HepG2 (cell line): ENCODE data around the gene CFAP43. TPM values are rescaled to one million over a fixed set of nuclear protein-coding genes. Genes with fewer than 3 reads are reported as not detected.

Source experiments
- ATF7-NPFF ChIP-seq: sonication (generic); formaldehyde crosslinking; IDR thresholded peaks from 2 replicates; pipeline ENCODE4 v1.8.1; 2023; ENCODE audit warnings: mild to moderate bottlenecking, low read depth, missing genetic modification reagents, moderate library complexity
- DRAP1 ChIP-seq: IDR thresholded peaks from 2 replicates; pipeline ENCODE4 v1.6.1; 2016; ENCODE audit warnings: missing genetic modification reagents, missing compliant biosample characterization
- HMGXB3 ChIP-seq: sonication (generic); formaldehyde crosslinking; IDR thresholded peaks from 2 replicates; pipeline ENCODE4 v1.4.0; 2020; ENCODE audit warnings: missing genetic modification reagents, borderline replicate concordance
- HNRNPK ChIP-seq: fragments of 200-400 bp; formaldehyde crosslinking; IDR thresholded peaks from 2 replicates; pipeline ENCODE4 v1.6.1; 2018; ENCODE audit warnings: low read length, low read depth, moderate library complexity, mild to moderate bottlenecking; ENCODE audit not compliant: poor library complexity, severe bottlenecking
- JARID2 ChIP-seq: sonication (generic); formaldehyde crosslinking; IDR thresholded peaks from 2 replicates; pipeline ENCODE4 v1.8.1; 2023; ENCODE audit warnings: missing genetic modification reagents, inconsistent platforms; ENCODE audit not compliant: insufficient replicate concordance
- MNT ChIP-seq: fragments of 450-650 bp; IDR thresholded peaks from 2 replicates; pipeline ENCODE4 v1.6.1; 2016
- TRAFD1 ChIP-seq: sonication (generic); formaldehyde crosslinking; IDR thresholded peaks from 2 replicates; pipeline ENCODE4 v1.5.1; 2020; ENCODE audit warnings: missing genetic modification reagents, mild to moderate bottlenecking, borderline replicate concordance
- ZBTB43 ChIP-seq: sonication (generic); formaldehyde crosslinking; conservative IDR thresholded peaks from 2 replicates; pipeline ENCODE4 v1.4.0; 2020; ENCODE audit warnings: missing genetic modification reagents
- ZNF264 ChIP-seq: sonication (generic); formaldehyde crosslinking; IDR thresholded peaks from 2 replicates; pipeline ENCODE4 v1.4.0; 2020; ENCODE audit warnings: missing genetic modification reagents
- ZNF383 ChIP-seq: sonication (generic); formaldehyde crosslinking; IDR thresholded peaks from 2 replicates; pipeline ENCODE4 v1.4.0; 2020; ENCODE audit warnings: missing genetic modification reagents, mild to moderate bottlenecking, borderline replicate concordance
- polyA plus RNA-seq, 8 experiments: library from polyadenylated mRNA; depleted of rRNA in 3 of 8; stranded (reverse) in 7 of 8; unstranded in 1 of 8; fragments of >200 nt; fragmentation: Illumina TruSeq in 4 of 8; extraction: Trizol in 4 of 8; gene quantifications; 2 replicates each; pipeline versions ENCODE4 v1.2.1 to v1.2.3, GENCODE V29; 2011 to 2016; ENCODE audit warnings: low read depth in 4 of 8, missing spikeins in 1 of 8, mixed read lengths in 1 of 8; ENCODE audit not compliant: insufficient read depth in 1 of 8
- total RNA-seq, 5 experiments: library from RNA; depleted of rRNA; stranded (reverse); fragments of >200 nt; fragmentation: Illumina TruSeq; extraction: Trizol; gene quantifications; 2 replicates each; pipeline ENCODE4 v1.2.3, GENCODE V29; 2016; ENCODE audit warnings: low read depth in 1 of 5
- TF ChIP-seq, protein P1 (sequence below), 2 experiments: sonication (generic) in 1 of 2; formaldehyde crosslinking in 1 of 2; IDR thresholded peaks; 2 replicates each; pipeline versions ENCODE4 v1.4.0 to v1.6.1; 2018 to 2020; ENCODE audit warnings: missing genetic modification reagents in 2 of 2, borderline replicate concordance in 1 of 2, low read depth in 1 of 2, mild to moderate bottlenecking in 1 of 2, missing biosample characterization in 1 of 2
- TF ChIP-seq, protein P2 (sequence below): IDR thresholded peaks from 2 replicates; pipeline ENCODE4 v1.6.1; 2012; ENCODE audit warnings: low read depth, low read length, improper control_type of control experiment
- TF ChIP-seq, protein P3 (sequence below): sonication (generic); formaldehyde crosslinking; IDR thresholded peaks from 2 replicates; pipeline ENCODE4 v1.4.0; 2020; ENCODE audit warnings: missing genetic modification reagents, low read depth, mild to moderate bottlenecking, borderline replicate concordance

CFAP43 gene
- total and polyA plus RNA-seq, 2 of the 13 experiments (the other 11 are each of a cell fraction or from before 2014, with no cell fraction given), result 0.24 to 0.38 TPM

- TF ChIP-seq ZNF383 (no peak), HMGXB3 (CRISPR knock-in tag) (peak; percentile 51; the same call in 1 of the 2 replicates), TRAFD1 (CRISPR knock-in tag) (no peak; the same call in 1 of the 2 replicates), ZBTB43 (no peak), MNT (no peak), DRAP1 (peak; percentile 53; the same call in 1 of the 2 replicates), ATF7-NPFF (CRISPR knock-in tag) (no peak), HNRNPK (no peak), JARID2 (CRISPR knock-in tag) (no peak), ZNF264 (peak; percentile 33; the same call in 1 of the 2 replicates)
- TF ChIP-seq, protein P1, sequence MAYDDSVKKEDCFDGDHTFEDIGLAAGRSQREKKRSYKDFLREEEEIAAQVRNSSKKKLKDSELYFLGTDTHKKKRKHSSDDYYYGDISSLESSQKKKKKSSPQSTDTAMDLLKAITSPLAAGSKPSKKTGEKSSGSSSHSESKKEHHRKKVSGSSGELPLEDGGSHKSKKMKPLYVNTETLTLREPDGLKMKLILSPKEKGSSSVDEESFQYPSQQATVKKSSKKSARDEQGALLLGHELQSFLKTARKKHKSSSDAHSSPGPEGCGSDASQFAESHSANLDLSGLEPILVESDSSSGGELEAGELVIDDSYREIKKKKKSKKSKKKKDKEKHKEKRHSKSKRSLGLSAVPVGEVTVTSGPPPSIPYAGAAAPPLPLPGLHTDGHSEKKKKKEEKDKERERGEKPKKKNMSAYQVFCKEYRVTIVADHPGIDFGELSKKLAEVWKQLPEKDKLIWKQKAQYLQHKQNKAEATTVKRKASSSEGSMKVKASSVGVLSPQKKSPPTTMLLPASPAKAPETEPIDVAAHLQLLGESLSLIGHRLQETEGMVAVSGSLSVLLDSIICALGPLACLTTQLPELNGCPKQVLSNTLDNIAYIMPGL (CRISPR knock-in tag; IDR thresholded peaks at IDR 0.05; ENCODE audit: borderline replicate concordance in 1 of 2, low read depth in 1 of 2), result peak in 1 of 2 experiments; percentile 68; a peak in 2 of 4 replicates
- TF ChIP-seq, protein P2, sequence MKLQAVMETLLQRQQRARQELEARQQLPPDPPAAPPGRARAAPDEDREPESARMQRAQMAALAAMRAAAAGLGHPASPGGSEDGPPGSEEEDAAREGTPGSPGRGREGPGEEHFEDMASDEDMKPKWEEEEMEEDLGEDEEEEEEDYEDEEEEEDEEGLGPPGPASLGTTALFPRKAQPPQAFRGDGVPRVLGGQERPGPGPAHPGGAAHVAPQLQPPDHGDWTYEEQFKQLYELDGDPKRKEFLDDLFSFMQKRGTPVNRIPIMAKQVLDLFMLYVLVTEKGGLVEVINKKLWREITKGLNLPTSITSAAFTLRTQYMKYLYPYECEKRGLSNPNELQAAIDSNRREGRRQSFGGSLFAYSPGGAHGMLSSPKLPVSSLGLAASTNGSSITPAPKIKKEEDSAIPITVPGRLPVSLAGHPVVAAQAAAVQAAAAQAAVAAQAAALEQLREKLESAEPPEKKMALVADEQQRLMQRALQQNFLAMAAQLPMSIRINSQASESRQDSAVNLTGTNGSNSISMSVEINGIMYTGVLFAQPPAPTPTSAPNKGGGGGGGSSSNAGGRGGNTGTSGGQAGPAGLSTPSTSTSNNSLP, result peak; percentile 69; the same call in 1 of the 2 replicates
- TF ChIP-seq, protein P3, sequence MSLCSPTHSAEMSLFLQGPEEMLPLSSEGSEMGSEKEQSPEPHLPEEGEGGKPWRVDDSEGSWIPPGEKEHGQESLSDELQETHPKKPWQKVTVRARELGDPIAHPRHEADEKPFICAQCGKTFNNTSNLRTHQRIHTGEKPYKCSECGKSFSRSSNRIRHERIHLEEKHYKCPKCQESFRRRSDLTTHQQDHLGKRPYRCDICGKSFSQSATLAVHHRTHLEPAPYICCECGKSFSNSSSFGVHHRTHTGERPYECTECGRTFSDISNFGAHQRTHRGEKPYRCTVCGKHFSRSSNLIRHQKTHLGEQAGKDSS (CRISPR knock-in tag), result no peak
Observed at GRCh38 chr10:104253106-104253505, 20.9 kb upstream of the CFAP43 start (continued).
